H54 (cell line): ENCODE measurements around the gene TOP1.

ENCODE experiments used
- DNase-seq: peaks from one replicate; pipeline ENCODE4 v3.0.0; 2011; ENCODE audit warnings: low spot score, mixed read lengths; ENCODE audit not compliant: insufficient read length
- FAIRE-seq: peaks from 3 replicates; lab custom pipeline; 2011; peaks lifted over from hg19 to GRCh38; lab: Jason Lieb, UNC
- POLR2A ChIP-seq: IDR thresholded peaks from 2 replicates; pipeline ENCODE4 v1.6.1; 2011; ENCODE audit warnings: low read depth, mild to moderate bottlenecking, low read length

The TOP1 gene

DNA sequence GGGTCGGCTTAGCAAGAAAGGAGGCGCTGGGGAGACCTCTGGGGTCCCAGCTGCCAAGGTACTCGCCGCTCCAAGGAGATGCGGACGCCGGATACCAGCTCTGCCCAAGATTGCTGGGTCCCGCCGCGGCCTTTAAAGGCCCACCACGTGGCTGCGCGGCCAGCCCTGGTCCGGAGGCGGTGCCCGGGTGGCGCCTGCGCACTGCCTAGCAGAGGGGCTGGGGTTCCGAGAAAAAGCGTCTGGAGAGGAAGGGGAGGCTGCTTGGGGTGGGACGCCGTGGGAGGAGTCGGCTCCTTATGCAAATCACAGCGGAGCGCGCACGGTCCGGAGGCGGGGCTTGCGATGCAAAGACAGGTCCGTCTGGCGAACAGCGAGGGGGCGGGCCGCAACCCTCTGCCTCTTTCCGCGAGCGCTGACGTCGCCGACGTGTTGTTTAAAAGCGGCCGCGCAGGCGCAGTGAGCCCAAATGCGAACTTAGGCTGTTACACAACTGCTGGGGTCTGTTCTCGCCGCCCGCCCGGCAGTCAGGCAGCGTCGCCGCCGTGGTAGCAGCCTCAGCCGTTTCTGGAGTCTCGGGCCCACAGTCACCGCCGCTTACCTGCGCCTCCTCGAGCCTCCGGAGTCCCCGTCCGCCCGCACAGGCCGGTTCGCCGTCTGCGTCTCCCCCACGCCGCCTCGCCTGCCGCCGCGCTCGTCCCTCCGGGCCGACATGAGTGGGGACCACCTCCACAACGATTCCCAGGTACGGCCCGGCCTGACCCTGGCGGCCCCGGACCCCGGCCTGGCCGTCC, at the start of gene TOP1:
TOP1 (plus strand) TSS at position 464 of the 791 bp plus-strand sequence; CDS start at position 710, 246 bp downstream.
- peak; percentile 95 for DNase-seq
- TF ChIP-seq POLR2A = peak; percentile 97
- FAIRE-seq = peak; percentile 62

GRCh38 chr20:40979247-40979646, 49.4 kb upstream of the TOP1 start:
- DNase-seq = no peak
- no peak for FAIRE-seq
- no peak for TF ChIP-seq POLR2A

GRCh38 chr20:40980106-40980827, 48.4 kb upstream of the TOP1 start:
- TF ChIP-seq POLR2A = no peak
- no peak for DNase-seq
- no peak for FAIRE-seq

DNA sequence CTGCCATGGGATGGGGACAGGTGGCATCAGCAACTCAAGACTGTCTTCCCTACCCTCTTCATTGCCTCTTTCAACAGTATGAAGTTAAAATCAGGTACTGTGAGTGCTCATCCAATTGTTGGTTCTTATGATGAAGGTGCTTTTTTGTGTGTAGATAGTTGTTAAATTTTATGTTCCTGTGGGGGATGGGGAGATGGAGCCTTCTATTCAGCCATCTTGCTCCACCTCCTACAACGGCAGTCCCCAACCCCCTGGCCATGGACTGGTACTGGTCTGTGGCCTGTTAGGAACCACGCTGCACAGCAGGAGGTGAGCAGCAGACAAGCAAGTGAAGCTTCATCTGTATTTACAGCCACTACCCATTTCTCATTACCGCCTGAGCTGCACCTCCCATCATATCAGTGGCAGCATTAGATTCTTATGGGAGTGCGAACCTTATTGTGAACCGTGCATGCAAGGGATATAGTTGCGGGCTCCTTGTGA, 47.8 kb upstream of the TOP1 start:
- DNase-seq (no peak), FAIRE-seq (no peak)
- no peak for TF ChIP-seq POLR2A

DNA sequence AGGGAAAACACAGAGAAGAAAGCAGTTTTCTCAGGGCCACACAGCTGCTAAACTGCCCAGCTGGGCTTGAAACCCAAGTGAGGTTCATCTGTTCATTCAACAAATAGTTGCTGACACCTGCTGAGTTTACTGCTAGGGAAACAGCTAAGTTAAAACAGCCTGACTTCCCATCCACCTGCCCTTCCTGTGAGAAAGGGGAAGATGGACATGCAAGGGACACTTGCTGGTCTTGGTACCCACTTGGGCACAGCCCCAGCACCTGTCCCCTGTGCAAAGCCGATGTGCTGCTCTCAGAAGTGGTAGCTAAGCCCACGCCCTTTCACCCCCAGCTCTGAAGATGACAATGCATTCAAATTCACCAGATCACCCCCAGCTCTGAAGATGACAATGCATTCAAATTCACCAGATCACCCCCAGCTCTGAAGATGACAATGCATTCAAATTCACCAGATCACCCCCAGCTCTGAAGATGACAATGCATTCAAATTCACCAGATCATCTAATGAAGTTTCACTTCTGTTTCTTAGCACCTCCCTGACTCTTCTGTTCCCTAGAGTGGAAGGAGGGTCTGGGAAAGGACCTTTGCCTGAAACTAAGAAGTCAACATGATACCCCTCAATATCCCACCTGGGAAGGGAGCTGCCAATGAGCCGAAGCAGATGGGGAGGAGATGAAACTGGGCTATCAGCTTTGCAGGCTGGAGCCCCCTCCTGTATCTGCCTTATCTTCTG, 46.0 kb upstream of the TOP1 start:
- no peak for TF ChIP-seq POLR2A
- FAIRE-seq = no peak

GRCh38 chr20:40983898-40984297, 44.7 kb upstream of the TOP1 start:
- no peak for DNase-seq
- no peak for FAIRE-seq
- TF ChIP-seq POLR2A = no peak

More for the DNA sequence above, 46.0 kb upstream of the TOP1 start:
- no peak for DNase-seq

DNA sequence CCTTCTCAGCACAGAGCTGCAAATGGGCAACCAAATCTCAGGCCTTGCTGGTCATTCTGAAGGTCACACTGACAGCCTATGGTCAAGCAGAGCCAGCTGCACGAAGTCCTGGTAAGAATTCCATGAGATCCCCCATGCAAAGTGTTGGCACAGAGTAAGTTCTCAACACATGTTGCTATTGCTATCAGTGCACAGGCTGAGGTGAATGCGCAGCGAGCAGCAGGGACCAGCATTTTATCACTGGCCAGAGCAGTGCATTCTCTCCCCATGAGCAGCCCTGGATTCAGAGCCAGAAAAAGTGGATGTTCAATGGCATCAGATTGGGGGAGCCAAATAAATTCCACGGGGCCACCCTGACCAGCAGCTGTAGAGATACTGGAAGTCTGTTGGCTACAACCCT, 44.1 kb upstream of the TOP1 start:
- DNase-seq = no peak
- no peak for TF ChIP-seq POLR2A
- no peak for FAIRE-seq

- no peak for FAIRE-seq
- DNase-seq = no peak
- TF ChIP-seq POLR2A = no peak
Observed at GRCh38 chr20:40986774-40987173, 41.8 kb upstream of the TOP1 start.

DNA sequence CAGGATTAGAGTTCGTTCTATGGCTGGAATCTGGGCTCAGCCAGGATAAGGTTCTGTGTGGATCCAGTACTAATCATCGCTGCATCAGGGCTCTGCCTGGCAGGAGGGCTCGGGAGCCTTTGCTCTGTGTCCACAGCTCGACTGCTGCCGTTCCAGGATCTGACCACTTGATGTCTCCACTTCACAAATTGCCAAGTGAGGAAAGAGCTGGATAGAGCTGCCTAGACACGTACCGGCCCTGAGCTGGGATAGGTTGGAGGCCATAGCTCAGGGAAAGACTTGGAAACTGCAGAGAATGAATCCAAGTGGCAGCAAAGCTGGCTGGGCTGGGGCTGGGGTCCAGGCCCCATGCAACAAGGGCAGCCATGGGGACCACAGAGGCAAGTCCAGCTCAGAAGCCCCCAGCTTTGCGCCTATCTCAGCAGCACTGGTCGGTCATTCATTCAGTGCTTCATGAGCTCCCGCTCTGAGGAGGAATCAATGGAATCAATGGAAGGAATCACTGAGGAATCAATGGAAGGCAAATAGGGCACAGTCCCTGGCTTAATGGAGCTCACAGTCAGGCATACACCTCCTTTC, 38.0 kb upstream of the TOP1 start:
- peak; percentile 72 for FAIRE-seq
- no peak for TF ChIP-seq POLR2A
- peak; percentile 75 for DNase-seq

- no peak for TF ChIP-seq POLR2A
- no peak for DNase-seq
- FAIRE-seq = no peak
Observed at GRCh38 chr20:40991181-40991889, 37.3 kb upstream of the TOP1 start.

- FAIRE-seq = no peak
- no peak for DNase-seq
- no peak for TF ChIP-seq POLR2A
Observed at GRCh38 chr20:40992349-40993113, 36.1 kb upstream of the TOP1 start.

GRCh38 chr20:40993794-40994540, 34.7 kb upstream of the TOP1 start:
- DNase-seq = no peak
- FAIRE-seq = no peak
- TF ChIP-seq POLR2A = no peak
